GM12878 (cell line): ENCODE results near the gene SMG6. TPM values are rescaled to one million over a fixed set of nuclear protein-coding genes. Genes with fewer than 3 reads are reported as not detected.

Experiments used
- CBX5 ChIP-seq: sonication (generic); IDR thresholded peaks from 2 replicates; pipeline ENCODE4 v1.6.1; 2016; ENCODE audit warnings: low read depth, moderate library complexity, mild to moderate bottlenecking, inconsistent platforms
- CHD1 ChIP-seq: IDR thresholded peaks from 2 replicates; pipeline ENCODE4 v1.6.1; 2012; ENCODE audit warnings: low read depth, low read length, improper control_type of control experiment
- CHD2 ChIP-seq: IDR thresholded peaks from 2 replicates; pipeline ENCODE4 v1.6.1; 2011; ENCODE audit warnings: low read depth, low read length, improper control_type of control experiment, borderline replicate concordance
- CHD4 ChIP-seq: fragments of 200-600 bp; sonication (generic); IDR thresholded peaks from 2 replicates; pipeline ENCODE4 v1.6.1; 2016; ENCODE audit warnings: mild to moderate bottlenecking
- EGR1 ChIP-seq, 2 experiments: IDR thresholded peaks; 1 replicate in 1 of 2; 2 replicates in 1 of 2; pipeline ENCODE4 v1.6.1; 2011 to 2012; ENCODE audit warnings: low read depth in 2 of 2, low read length in 2 of 2, borderline replicate concordance in 1 of 2, mild to moderate bottlenecking in 1 of 2, moderate library complexity in 1 of 2
- GATAD2B ChIP-seq: fragments of 450-650 bp; conservative IDR thresholded peaks from 2 replicates; pipeline ENCODE4 v1.6.1; 2017; ENCODE audit warnings: low read depth, mild to moderate bottlenecking, moderate library complexity
- HDGF ChIP-seq: fragments of 450-650 bp; IDR thresholded peaks from 2 replicates; pipeline ENCODE4 v1.6.1; 2016; ENCODE audit warnings: antibody characterized with exemption
- IRF5 ChIP-seq: fragments of 450-650 bp; IDR thresholded peaks from 2 replicates; pipeline ENCODE4 v1.6.1; 2017; ENCODE audit warnings: borderline replicate concordance
- JUND ChIP-seq: IDR thresholded peaks from 2 replicates; pipeline ENCODE4 v1.6.1; 2012; ENCODE audit warnings: low read depth, mild to moderate bottlenecking, low read length, improper control_type of control experiment, moderate library complexity
- MLLT1 ChIP-seq: fragments of 450-650 bp; IDR thresholded peaks from 2 replicates; pipeline ENCODE4 v1.6.1; 2016; ENCODE audit warnings: mild to moderate bottlenecking
- NBN ChIP-seq: fragments of 450-650 bp; IDR thresholded peaks from 2 replicates; pipeline ENCODE4 v1.6.1; 2016
- WRNIP1 ChIP-seq: IDR thresholded peaks from 2 replicates; pipeline ENCODE4 v1.6.1; 2011; ENCODE audit warnings: low read depth, low read length, improper control_type of control experiment, borderline replicate concordance
- ZBTB40 ChIP-seq: fragments of 450-650 bp; IDR thresholded peaks from 2 replicates; pipeline ENCODE4 v1.6.1; 2016; ENCODE audit warnings: mild to moderate bottlenecking, moderate library complexity, borderline replicate concordance
- polyA plus RNA-seq, 11 experiments: library from polyadenylated mRNA; depleted of rRNA in 4 of 11; unstranded in 6 of 11; stranded (reverse) in 5 of 11; fragments of >200 nt; fragmentation: Nextera tagmentation in 4 of 11; fragmentation: Illumina TruSeq in 1 of 11; extraction: Ambion mirVana in 4 of 11; extraction: Trizol in 1 of 11; gene quantifications; 1 replicate in 1 of 11; 2 replicates in 10 of 11; pipeline versions ENCODE4 v1.2.1 to v1.2.3, GENCODE V29; 2011 to 2016; ENCODE audit warnings: inconsistent platforms in 2 of 11, missing spikeins in 2 of 11, low read depth in 1 of 11
- total RNA-seq, 4 experiments: library from RNA; depleted of rRNA in 3 of 4; stranded (reverse); fragments of >200 nt in 3 of 4; fragmentation: Illumina TruSeq in 1 of 4; extraction: Trizol in 1 of 4; gene quantifications; 2 replicates each; pipeline versions ENCODE4 v1.2.1 to v1.2.3, GENCODE V29; 2013 to 2021

The SMG6 gene
- total and polyA plus RNA-seq, 10 of the 15 experiments (the other 5 are each of a cell fraction or from before 2014, with no cell fraction given): 0.58 to 28.7 (median 15.7) TPM

GRCh38 chr17:2176499-2177169 lies 127.0 kb downstream of the SMG6 start (continued):
- TF ChIP-seq GATAD2B (no peak), NBN (no peak), WRNIP1 (no peak), EGR1 (IDR thresholded peaks at IDR 0.05; ENCODE audit: borderline replicate concordance in 1 of 2, low read depth in 2 of 2, low read length in 2 of 2) (no peak), JUND (no peak), MLLT1 (no peak), HDGF (no peak), CBX5 (no peak), CHD1 (no peak), IRF5 (no peak), ZBTB40 (no peak), CHD4 (no peak), CHD2 (no peak)
- TF ChIP-seq, all 136 proteins: peak for 0
